ENCODE measurements around the gene SSB.
A peak's percentile ranks its signal among the peaks of the same experiment; 100 is the strongest.

Gene SSB

GRCh38 chr2:169771021-169771420 is 27.6 kb upstream of the SSB start:
- H3K27me3 Mint-ChIP-seq = peaks cover 24% of the 10 kb centered on the region
- DNase-seq = no peak
- no peak overlapping the region for H3K27ac Mint-ChIP-seq
- CTCF ChIA-PET = interaction anchor here (0.9 kb wide), 1 partner anchor 10 kb away, joined by 3 read pairs; no protein-coding TSS in a partner anchor
- peaks cover 23% of the 10 kb centered on the region for H3K4me1 Mint-ChIP-seq
- H3K4me3 Mint-ChIP-seq = no peak overlapping the region
- H3K9me3 Mint-ChIP-seq = no peaks in the 10 kb centered on the region
- no peaks in the 10 kb centered on the region for H3K36me3 Mint-ChIP-seq

- Mint-ChIP-seq H3K4me1 (peaks cover 18% of the 10 kb centered on the region), H3K4me3 (no peak overlapping the region)
Measured at GRCh38 chr2:169771612-169772011, 27.1 kb upstream of the SSB start.

GRCh38 chr2:169772651-169773050 is 26.0 kb upstream of the SSB start:
- no peaks in the 10 kb centered on the region for H3K9me3 Mint-ChIP-seq
- H3K36me3 Mint-ChIP-seq = no peaks in the 10 kb centered on the region
- H3K27me3 Mint-ChIP-seq = peaks cover 14% of the 10 kb centered on the region
- H3K4me3 Mint-ChIP-seq = no peak overlapping the region
- peaks cover 8% of the 10 kb centered on the region for H3K4me1 Mint-ChIP-seq
- DNase-seq = no peak
- no peak overlapping the region for H3K27ac Mint-ChIP-seq
- CTCF ChIA-PET = interaction anchor here (1.1 kb wide), 1 partner anchor 16 kb away, joined by 5 read pairs; no protein-coding TSS in a partner anchor

More at GRCh38 chr2:169771612-169772011, 27.1 kb upstream of the SSB start:
- H3K9me3 Mint-ChIP-seq = no peaks in the 10 kb centered on the region
- peaks cover 24% of the 10 kb centered on the region for H3K27me3 Mint-ChIP-seq
- H3K36me3 Mint-ChIP-seq = no peaks in the 10 kb centered on the region
- no peak overlapping the region for H3K27ac Mint-ChIP-seq
- DNase-seq = no peak
- CTCF ChIA-PET = no interaction called here

- CTCF ChIA-PET = no interaction called here
Measured at GRCh38 chr2:169775354-169775753, 23.3 kb upstream of the SSB start.

GRCh38 chr2:169775765-169776164 is 22.9 kb upstream of the SSB start:
- no peak overlapping the region for H3K27ac Mint-ChIP-seq
- H3K27me3 Mint-ChIP-seq = peaks cover 7% of the 10 kb centered on the region
- H3K9me3 Mint-ChIP-seq = no peaks in the 10 kb centered on the region
- no peaks in the 10 kb centered on the region for H3K36me3 Mint-ChIP-seq
- CTCF ChIA-PET = no interaction called here
- DNase-seq = no peak
- no peak overlapping the region for H3K4me3 Mint-ChIP-seq
- no peaks in the 10 kb centered on the region for H3K4me1 Mint-ChIP-seq

More at GRCh38 chr2:169775354-169775753, 23.3 kb upstream of the SSB start:
- H3K4me1 Mint-ChIP-seq = no peaks in the 10 kb centered on the region
- no peak overlapping the region for H3K27ac Mint-ChIP-seq
- DNase-seq = no peak
- H3K9me3 Mint-ChIP-seq = no peaks in the 10 kb centered on the region
- no peaks in the 10 kb centered on the region for H3K36me3 Mint-ChIP-seq
- no peak overlapping the region for H3K4me3 Mint-ChIP-seq
- H3K27me3 Mint-ChIP-seq = peaks cover 7% of the 10 kb centered on the region

GRCh38 chr2:169776252-169776761 is 22.4 kb upstream of the SSB start:
- peaks cover 7% of the 10 kb centered on the region for H3K27me3 Mint-ChIP-seq

GRCh38 chr2:169778446-169778845 is 20.2 kb upstream of the SSB start:
- H3K4me1 Mint-ChIP-seq = no peaks in the 10 kb centered on the region
- no peaks in the 10 kb centered on the region for H3K36me3 Mint-ChIP-seq
- CTCF ChIA-PET = no interaction called here
- H3K4me3 Mint-ChIP-seq = no peak overlapping the region
- peaks cover 7% of the 10 kb centered on the region for H3K27me3 Mint-ChIP-seq
- no peak for DNase-seq
- H3K9me3 Mint-ChIP-seq = no peaks in the 10 kb centered on the region
- no peak overlapping the region for H3K27ac Mint-ChIP-seq

More at GRCh38 chr2:169776252-169776761, 22.4 kb upstream of the SSB start:
- H3K36me3 Mint-ChIP-seq = no peaks in the 10 kb centered on the region
- H3K9me3 Mint-ChIP-seq = no peaks in the 10 kb centered on the region
- H3K4me3 Mint-ChIP-seq = no peak overlapping the region
- no peak overlapping the region for H3K27ac Mint-ChIP-seq
- H3K4me1 Mint-ChIP-seq = no peaks in the 10 kb centered on the region
- CTCF ChIA-PET = no interaction called here
- DNase-seq = no peak

- Mint-ChIP-seq H3K27me3 (peaks cover 7% of the 10 kb centered on the region), H3K4me1 (no peaks in the 10 kb centered on the region), H3K9me3 (no peaks in the 10 kb centered on the region), H3K36me3 (no peaks in the 10 kb centered on the region), H3K4me3 (no peak overlapping the region), H3K27ac (no peak overlapping the region)
- CTCF ChIA-PET = no interaction called here
- no peak for DNase-seq
Measured at GRCh38 chr2:169781249-169782013, 17.2 kb upstream of the SSB start.

GRCh38 chr2:169782513-169782912 is 16.2 kb upstream of the SSB start:
- no peaks in the 10 kb centered on the region for H3K36me3 Mint-ChIP-seq

GRCh38 chr2:169790581-169790980 is 8.1 kb upstream of the SSB start:
- no peak overlapping the region for H3K4me3 Mint-ChIP-seq
- H3K27ac Mint-ChIP-seq = no peak overlapping the region
- DNase-seq = no peak
- H3K36me3 Mint-ChIP-seq = no peaks in the 10 kb centered on the region
- CTCF ChIA-PET = interaction anchor here (0.6 to 1.8 kb wide), 4 partner anchors 22 to 1107 kb away, joined by 3 to 4 read pairs (median 3); no protein-coding TSS in a partner anchor
- H3K4me1 Mint-ChIP-seq = peaks cover 5% of the 10 kb centered on the region
- H3K9me3 Mint-ChIP-seq = no peaks in the 10 kb centered on the region
- H3K27me3 Mint-ChIP-seq = peaks cover 38% of the 10 kb centered on the region

More at GRCh38 chr2:169782513-169782912, 16.2 kb upstream of the SSB start:
- H3K27me3 Mint-ChIP-seq = peaks cover 7% of the 10 kb centered on the region
- H3K9me3 Mint-ChIP-seq = no peaks in the 10 kb centered on the region
- CTCF ChIA-PET = interaction anchor here (0.6 kb wide), 1 partner anchor 42 kb away, joined by 3 read pairs; the partner anchor contains the start of gene METTL5
- no peak overlapping the region for H3K27ac Mint-ChIP-seq
- no peak for DNase-seq
- H3K4me3 Mint-ChIP-seq = no peak overlapping the region
- no peaks in the 10 kb centered on the region for H3K4me1 Mint-ChIP-seq

GRCh38 chr2:169795181-169795580 is 3.5 kb upstream of the SSB start:
- CTCF ChIA-PET = no interaction called here
- no peaks in the 10 kb centered on the region for H3K36me3 Mint-ChIP-seq
- DNase-seq = no peak

GRCh38 chr2:169796441-169796840 is 2.2 kb upstream of the SSB start:
- Mint-ChIP-seq H3K27me3 (peaks cover 23% of the 10 kb centered on the region), H3K27ac (no peak overlapping the region), H3K4me1 (peaks cover 25% of the 10 kb centered on the region), H3K9me3 (no peaks in the 10 kb centered on the region), H3K4me3 (no peak overlapping the region), H3K36me3 (peaks cover 3% of the 10 kb centered on the region)
- DNase-seq = no peak
- CTCF ChIA-PET = no interaction called here

More at GRCh38 chr2:169795181-169795580, 3.5 kb upstream of the SSB start:
- Mint-ChIP-seq H3K27ac (no peak overlapping the region), H3K27me3 (peaks cover 27% of the 10 kb centered on the region), H3K9me3 (no peaks in the 10 kb centered on the region), H3K4me1 (peaks cover 20% of the 10 kb centered on the region), H3K4me3 (no peak overlapping the region)

GRCh38 chr2:169797601-169798000 is 1.1 kb upstream of the SSB start:
- H3K36me3 Mint-ChIP-seq = peaks cover 11% of the 10 kb centered on the region
- H3K9me3 Mint-ChIP-seq = no peaks in the 10 kb centered on the region
- H3K4me3 Mint-ChIP-seq = peak overlapping the region; percentile 24
- H3K27ac Mint-ChIP-seq = no peak overlapping the region
- peaks cover 34% of the 10 kb centered on the region for H3K4me1 Mint-ChIP-seq
- no peak for DNase-seq
- H3K27me3 Mint-ChIP-seq = peaks cover 15% of the 10 kb centered on the region
- CTCF ChIA-PET = no interaction called here

- no peak for DNase-seq
- Mint-ChIP-seq H3K4me1 (peaks cover 35% of the 10 kb centered on the region), H3K4me3 (peak overlapping the region; percentile 95), H3K27ac (peak overlapping the region; percentile 98), H3K9me3 (no peaks in the 10 kb centered on the region), H3K27me3 (peaks cover 15% of the 10 kb centered on the region), H3K36me3 (peaks cover 13% of the 10 kb centered on the region)
- CTCF ChIA-PET = interaction anchor here (1.2 kb wide), 1 partner anchor 26 kb away, joined by 5 read pairs; the partner anchor contains the start of gene METTL5
Measured at GRCh38 chr2:169798397-169798717, 314 bp upstream of the SSB start.

- peaks cover 32% of the 10 kb centered on the region for H3K36me3 Mint-ChIP-seq
- peaks cover 26% of the 10 kb centered on the region for H3K4me1 Mint-ChIP-seq
- no peak for DNase-seq
- H3K9me3 Mint-ChIP-seq = no peaks in the 10 kb centered on the region
- H3K27me3 Mint-ChIP-seq = no peaks in the 10 kb centered on the region
- CTCF ChIA-PET = no interaction called here
- no peak overlapping the region for H3K27ac Mint-ChIP-seq
- no peak overlapping the region for H3K4me3 Mint-ChIP-seq
Measured at GRCh38 chr2:169803480-169803879, 4.8 kb downstream of the SSB start.

All from activated naive CD4-positive, alpha-beta T cell treated with anti-CD3 and anti-CD28 coated beads, Interleukin-2, amount 10 ng/mL, durations not matched to agents 7 days and 5 days (primary cell).